Activated CD4-positive, alpha-beta T cell treated with anti-CD3 and anti-CD28 coated beads, Interleukin-2, amount 10 ng/mL, durations not matched to agents 24 days and 14 days (primary cell): ENCODE results near the gene NDUFA11. TPM values are rescaled to one million over a fixed set of nuclear protein-coding genes. Genes with fewer than 3 reads are reported as not detected.

Experiments used
- DNase-seq: peaks from one replicate; pipeline ENCODE4 v3.0.0; 2022
- H3K27ac Mint-ChIP-seq: one replicate; pipeline ENCODE4 v1.8.0; 2022; ENCODE audit warnings: mild to moderate bottlenecking, mixed read lengths
- H3K27me3 Mint-ChIP-seq: one replicate; pipeline ENCODE4 v1.8.0; 2022; ENCODE audit warnings: mixed read lengths
- H3K36me3 Mint-ChIP-seq: one replicate; pipeline ENCODE4 v1.8.0; 2022; ENCODE audit warnings: low read depth, mild to moderate bottlenecking, mixed read lengths
- H3K4me1 Mint-ChIP-seq: one replicate; pipeline ENCODE4 v1.8.0; 2021; ENCODE audit warnings: mixed read lengths
- H3K4me3 Mint-ChIP-seq: one replicate; pipeline ENCODE4 v1.8.0; 2022; ENCODE audit warnings: mild to moderate bottlenecking, moderate library complexity, mixed read lengths
- H3K9me3 Mint-ChIP-seq: one replicate; pipeline ENCODE4 v1.8.0; 2021; ENCODE audit warnings: mixed read lengths
- intact Hi-C: fragments of 100-400 bp; cut with micrococcal nuclease; formaldehyde crosslinking; loops from one replicate; pipeline ENCODE4 v1.15.1; 2023
- total RNA-seq: library from RNA; stranded (reverse); gene quantifications from 2 replicates; pipeline ENCODE4 v1.2.3, GENCODE V29; 2022

Gene NDUFA11
- total RNA-seq, 1 donor from 2014 or later = 251 TPM

DNA sequence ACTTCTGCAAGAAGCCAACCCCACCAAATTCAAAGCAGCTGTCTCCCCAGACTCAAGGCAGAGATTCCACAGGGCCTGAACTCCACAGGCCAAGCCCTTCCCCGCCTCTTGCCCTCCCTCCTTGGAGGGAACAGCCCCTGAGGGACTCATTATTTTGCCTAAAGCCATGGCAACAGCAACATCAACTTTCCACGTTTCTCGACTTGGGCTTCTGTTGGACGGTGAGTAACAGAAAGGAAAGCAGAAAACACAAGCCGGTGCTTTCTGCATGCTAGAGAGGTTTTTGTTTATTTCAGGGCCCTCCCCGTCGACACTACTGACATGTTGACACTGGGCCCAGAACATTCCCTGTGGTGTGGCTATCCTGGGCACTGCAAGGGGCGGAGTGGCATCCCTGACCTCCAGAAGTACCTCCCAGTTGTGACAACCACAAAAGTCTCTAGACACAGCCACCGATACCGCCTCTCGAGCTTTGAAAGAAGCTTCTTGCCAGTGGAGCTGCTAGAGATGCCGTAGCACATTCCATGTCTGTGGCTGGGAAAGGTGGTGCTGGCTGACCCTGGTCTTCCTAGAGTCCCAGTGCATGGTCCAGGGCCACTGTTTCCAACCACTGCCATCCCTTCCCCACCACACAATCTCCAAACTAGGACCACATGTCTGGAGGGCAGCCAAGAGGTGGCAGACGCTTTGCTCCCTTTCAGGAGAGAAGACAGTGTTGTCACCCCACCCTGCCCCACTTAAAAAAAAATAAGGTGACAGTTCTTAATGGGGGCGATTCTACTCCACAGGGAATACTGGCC is 23.3 kb upstream of the NDUFA11 start:
- peaks cover 52% of the 10 kb centered on the region for H3K36me3 Mint-ChIP-seq
- no peak overlapping the region for H3K27ac Mint-ChIP-seq
- no peaks in the 10 kb centered on the region for H3K27me3 Mint-ChIP-seq
- peaks cover 1% of the 10 kb centered on the region for H3K4me1 Mint-ChIP-seq
- H3K4me3 Mint-ChIP-seq = no peak overlapping the region
- H3K9me3 Mint-ChIP-seq = no peaks in the 10 kb centered on the region
- DNase-seq = no peak
- intact Hi-C loops = no loop called here

DNA sequence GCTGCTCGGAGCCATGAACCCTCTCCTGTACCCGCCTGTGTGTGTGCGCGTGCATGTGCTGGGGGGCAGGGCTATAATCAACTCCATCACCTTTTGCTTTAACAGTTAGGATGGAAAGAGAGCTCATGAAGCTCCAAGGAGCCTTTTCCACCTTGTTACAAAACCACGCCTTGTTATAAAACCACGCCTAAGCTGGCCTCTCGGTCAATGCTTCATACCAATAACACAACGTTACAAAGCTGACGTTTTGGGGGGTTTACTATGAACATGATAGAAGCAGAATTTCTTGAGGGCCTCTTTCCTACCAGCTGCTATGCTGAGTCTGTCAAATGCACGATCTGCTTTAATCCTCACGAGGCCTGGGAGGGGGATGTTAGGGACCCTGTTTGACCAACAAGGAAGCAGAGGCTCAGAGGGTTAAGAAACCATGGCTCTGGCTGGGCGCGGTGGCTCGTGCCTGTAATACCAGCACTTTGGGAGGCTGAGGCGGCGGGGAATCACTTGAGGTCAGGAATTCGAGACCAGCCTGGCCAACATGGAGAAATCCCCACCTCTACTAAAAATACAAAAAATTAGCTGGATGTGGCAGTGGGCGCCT is 22.3 kb upstream of the NDUFA11 start:
- DNase-seq = no peak
- Mint-ChIP-seq H3K4me3 (no peak overlapping the region), H3K36me3 (peaks cover 50% of the 10 kb centered on the region), H3K4me1 (peaks cover 3% of the 10 kb centered on the region), H3K27me3 (no peaks in the 10 kb centered on the region), H3K27ac (no peak overlapping the region), H3K9me3 (no peaks in the 10 kb centered on the region)
- intact Hi-C loops = no loop called here

DNA sequence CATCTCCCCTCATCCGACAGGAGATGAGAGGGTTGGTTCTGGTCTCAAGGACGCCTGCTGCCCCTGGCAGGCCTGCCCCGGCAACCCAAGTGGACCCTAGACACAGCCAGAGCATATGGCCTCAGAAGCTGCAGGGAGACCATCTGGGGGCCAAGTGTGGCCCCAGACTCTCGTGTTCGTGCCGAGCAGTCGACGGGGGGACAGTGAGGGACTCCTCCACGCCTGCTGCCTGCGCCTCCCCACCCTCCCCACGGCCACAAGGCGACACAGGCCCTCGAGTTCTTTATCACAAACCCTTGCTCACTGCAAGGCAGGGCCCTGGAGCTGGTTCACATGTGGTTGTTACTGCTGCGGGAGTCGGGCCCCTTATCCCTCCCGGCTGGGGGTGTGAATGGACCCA is 19.8 kb upstream of the NDUFA11 start:
- intact Hi-C loops = no loop called here
- peak overlapping the region; percentile 41 for H3K27ac Mint-ChIP-seq
- H3K4me1 Mint-ChIP-seq = peaks cover 3% of the 10 kb centered on the region
- no peak overlapping the region for H3K4me3 Mint-ChIP-seq
- no peak for DNase-seq
- H3K27me3 Mint-ChIP-seq = no peaks in the 10 kb centered on the region
- no peaks in the 10 kb centered on the region for H3K9me3 Mint-ChIP-seq
- peaks cover 50% of the 10 kb centered on the region for H3K36me3 Mint-ChIP-seq

DNA sequence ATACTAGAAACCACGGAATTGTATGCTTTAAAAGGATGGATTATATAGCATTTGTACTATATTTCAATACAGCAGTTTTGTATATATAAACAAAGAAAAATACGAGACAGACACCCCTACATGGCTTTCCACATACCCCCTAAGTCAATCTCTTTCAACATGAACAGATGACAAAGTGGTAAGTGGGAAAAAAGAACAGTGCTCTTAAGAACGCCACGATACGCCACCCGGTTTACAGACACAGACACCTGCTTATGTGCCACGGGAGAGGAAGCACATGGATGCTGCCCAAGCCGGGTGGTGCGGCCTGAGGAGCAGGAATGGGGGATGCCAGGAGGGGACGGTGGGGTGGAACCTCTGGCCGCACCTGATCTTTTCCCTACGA is 18.6 kb upstream of the NDUFA11 start:
- Mint-ChIP-seq H3K9me3 (no peaks in the 10 kb centered on the region), H3K36me3 (peaks cover 45% of the 10 kb centered on the region), H3K4me1 (peaks cover 3% of the 10 kb centered on the region), H3K27ac (no peak overlapping the region), H3K27me3 (no peaks in the 10 kb centered on the region), H3K4me3 (no peak overlapping the region)
- intact Hi-C loops = no loop called here
- DNase-seq = no peak

DNA sequence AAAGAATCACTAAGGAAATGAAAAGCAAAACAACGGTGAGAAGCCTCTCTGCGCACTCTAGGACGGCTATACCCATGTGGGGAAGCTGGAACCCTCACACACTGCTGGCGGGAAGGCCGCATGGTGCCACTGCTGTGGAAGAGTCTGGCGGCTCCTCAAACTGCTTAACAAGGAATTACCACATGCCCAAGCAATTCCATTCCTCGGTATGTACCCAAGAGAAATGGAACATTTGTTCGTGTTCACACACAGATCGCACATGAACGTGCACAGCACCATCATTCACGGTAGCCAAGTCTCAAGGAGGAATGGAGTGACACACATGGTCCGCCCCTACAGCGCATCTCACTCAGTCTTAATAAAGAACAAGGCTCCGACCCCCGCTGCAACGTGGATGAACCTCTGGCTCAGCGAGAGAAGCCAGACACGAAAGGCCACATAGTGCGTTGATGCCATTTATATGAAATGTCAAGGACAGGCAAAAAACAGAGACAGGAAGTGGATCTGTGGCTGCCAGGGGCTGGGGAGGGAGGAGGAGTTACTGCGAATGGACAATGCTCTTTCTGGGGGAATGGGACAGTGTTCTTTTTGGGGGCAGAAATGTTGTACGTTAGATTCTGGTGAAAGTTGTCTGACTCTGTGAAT is 18.0 kb upstream of the NDUFA11 start:
- DNase-seq = no peak
- Mint-ChIP-seq H3K4me3 (no peak overlapping the region), H3K36me3 (peaks cover 49% of the 10 kb centered on the region), H3K27ac (no peak overlapping the region), H3K27me3 (no peaks in the 10 kb centered on the region), H3K4me1 (peaks cover 3% of the 10 kb centered on the region), H3K9me3 (no peaks in the 10 kb centered on the region)
- intact Hi-C loops = no loop called here

DNA sequence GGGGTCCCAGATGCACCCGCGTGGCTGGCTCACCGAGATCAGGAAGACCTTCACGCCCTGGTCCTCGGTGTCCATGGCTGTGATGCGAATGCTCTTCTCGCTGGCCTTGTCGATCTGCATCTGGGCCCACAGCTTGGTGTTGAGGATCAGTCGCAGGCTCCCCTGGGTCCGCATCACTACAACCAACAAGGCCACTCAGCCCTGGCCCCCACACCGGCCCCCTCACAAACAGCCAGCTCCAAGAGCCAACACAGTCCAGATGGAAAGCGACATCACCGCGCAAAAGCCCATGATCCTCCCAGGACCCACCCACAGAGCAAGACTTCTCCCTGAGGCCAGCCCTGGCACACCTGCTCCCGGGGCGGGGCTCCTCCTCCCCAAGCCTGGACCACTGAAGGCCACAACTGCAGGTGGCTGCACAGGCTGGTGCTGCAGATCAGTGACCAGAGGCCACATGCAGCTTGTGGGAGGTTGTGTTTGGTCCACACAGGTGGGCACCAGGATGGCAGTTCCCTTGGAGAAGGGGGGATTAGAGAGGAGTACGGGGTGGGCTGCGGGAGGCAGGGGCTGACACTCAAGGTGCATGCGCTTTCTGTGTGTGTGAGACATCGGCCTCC is 15.0 kb upstream of the NDUFA11 start:
- H3K9me3 Mint-ChIP-seq = no peaks in the 10 kb centered on the region
- H3K36me3 Mint-ChIP-seq = peaks cover 38% of the 10 kb centered on the region
- H3K27me3 Mint-ChIP-seq = no peaks in the 10 kb centered on the region
- peaks cover 3% of the 10 kb centered on the region for H3K4me1 Mint-ChIP-seq
- DNase-seq = no peak
- H3K4me3 Mint-ChIP-seq = no peak overlapping the region
- intact Hi-C loops = no loop called here
- H3K27ac Mint-ChIP-seq = no peak overlapping the region

DNA sequence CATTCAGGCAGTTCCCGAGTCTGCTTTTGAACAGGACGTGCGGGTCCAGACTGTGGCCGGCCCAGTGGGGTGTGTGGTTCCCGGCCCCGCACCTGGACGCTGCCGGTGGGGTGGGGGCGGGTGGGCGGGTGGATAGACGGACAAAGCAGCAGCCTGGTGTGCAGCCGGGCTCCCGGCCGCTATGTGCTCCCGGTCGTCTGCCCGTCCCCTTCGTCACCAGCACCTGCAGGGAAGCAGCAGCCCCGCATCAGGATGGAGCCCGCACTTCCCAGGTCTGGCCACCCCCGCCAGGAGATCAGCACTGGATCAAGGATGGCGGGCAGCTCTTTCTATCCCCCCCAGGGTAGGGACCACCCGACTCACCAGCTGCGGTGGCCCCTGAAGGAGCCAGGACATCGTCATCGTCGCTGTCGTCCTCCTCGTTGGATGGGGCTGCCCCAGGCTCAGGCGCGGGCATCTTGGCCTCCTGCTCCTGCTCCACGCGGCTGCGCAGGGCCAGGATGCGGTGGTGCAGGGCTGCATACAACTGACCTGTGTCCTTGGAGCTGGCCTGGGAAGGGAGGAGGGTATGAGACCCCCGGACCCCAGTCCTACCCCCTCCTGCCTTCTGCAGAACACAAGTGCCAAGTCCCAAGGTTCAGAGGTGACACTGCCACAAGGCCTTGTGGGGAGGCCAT is 14.0 kb upstream of the NDUFA11 start:
- H3K27me3 Mint-ChIP-seq = no peaks in the 10 kb centered on the region
- intact Hi-C loops = no loop called here
- H3K4me1 Mint-ChIP-seq = peaks cover 3% of the 10 kb centered on the region
- H3K4me3 Mint-ChIP-seq = no peak overlapping the region
- H3K36me3 Mint-ChIP-seq = peaks cover 31% of the 10 kb centered on the region
- H3K9me3 Mint-ChIP-seq = no peaks in the 10 kb centered on the region
- no peak for DNase-seq
- no peak overlapping the region for H3K27ac Mint-ChIP-seq

DNA sequence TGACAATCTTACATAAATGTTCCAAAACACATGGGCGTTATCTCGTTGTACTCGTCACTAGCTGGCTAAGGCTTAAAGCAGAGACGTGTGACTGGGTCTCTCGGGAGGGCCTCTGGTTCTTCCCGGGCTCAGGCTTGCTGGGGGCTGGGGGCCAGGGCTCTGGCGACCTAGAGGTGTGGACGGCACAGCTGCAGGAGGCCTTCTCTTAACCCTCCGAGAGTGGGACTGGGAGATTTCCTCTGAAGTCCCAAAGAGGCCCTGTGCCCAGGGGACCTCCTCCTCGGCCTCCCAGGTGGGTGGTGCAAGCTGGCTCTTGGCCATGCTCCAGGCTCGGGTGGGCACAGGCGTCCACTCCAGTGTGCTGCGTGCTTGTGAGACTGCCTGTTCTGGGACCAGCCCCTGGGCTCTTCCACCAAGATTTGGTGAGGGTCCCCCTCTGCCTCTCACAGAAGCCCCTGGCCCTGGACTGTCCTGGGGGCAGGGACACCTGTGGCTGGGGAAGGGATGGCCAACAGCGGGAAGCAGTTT is 12.7 kb upstream of the NDUFA11 start:
- Mint-ChIP-seq H3K4me3 (no peak overlapping the region), H3K4me1 (no peaks in the 10 kb centered on the region), H3K27ac (no peak overlapping the region), H3K27me3 (no peaks in the 10 kb centered on the region), H3K36me3 (peaks cover 25% of the 10 kb centered on the region), H3K9me3 (no peaks in the 10 kb centered on the region)
- intact Hi-C loops = no loop called here
- DNase-seq = no peak

DNA sequence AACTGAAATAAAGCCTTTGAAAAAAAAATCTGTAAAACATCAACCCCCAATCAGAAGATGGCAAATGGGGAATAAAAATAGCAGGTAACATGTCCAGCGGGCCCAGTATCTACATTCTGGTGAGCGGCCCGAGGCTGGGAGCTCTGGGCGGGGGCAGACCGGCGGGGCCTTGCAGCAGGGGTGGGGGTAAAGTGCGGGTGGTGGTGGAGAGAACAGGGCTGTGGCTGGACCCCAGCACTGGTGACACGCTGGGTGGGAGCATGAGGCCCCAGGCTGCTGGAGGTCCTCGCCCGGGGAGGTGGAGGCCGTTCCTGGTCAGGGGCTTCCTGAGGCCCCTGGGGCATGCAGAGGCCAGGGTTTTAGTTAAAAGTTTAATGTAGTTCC is 12.2 kb upstream of the NDUFA11 start:
- Mint-ChIP-seq H3K4me3 (no peak overlapping the region), H3K27me3 (no peaks in the 10 kb centered on the region), H3K4me1 (no peaks in the 10 kb centered on the region), H3K36me3 (peaks cover 25% of the 10 kb centered on the region), H3K27ac (no peak overlapping the region), H3K9me3 (no peaks in the 10 kb centered on the region)
- no peak for DNase-seq
- intact Hi-C loops = no loop called here

DNA sequence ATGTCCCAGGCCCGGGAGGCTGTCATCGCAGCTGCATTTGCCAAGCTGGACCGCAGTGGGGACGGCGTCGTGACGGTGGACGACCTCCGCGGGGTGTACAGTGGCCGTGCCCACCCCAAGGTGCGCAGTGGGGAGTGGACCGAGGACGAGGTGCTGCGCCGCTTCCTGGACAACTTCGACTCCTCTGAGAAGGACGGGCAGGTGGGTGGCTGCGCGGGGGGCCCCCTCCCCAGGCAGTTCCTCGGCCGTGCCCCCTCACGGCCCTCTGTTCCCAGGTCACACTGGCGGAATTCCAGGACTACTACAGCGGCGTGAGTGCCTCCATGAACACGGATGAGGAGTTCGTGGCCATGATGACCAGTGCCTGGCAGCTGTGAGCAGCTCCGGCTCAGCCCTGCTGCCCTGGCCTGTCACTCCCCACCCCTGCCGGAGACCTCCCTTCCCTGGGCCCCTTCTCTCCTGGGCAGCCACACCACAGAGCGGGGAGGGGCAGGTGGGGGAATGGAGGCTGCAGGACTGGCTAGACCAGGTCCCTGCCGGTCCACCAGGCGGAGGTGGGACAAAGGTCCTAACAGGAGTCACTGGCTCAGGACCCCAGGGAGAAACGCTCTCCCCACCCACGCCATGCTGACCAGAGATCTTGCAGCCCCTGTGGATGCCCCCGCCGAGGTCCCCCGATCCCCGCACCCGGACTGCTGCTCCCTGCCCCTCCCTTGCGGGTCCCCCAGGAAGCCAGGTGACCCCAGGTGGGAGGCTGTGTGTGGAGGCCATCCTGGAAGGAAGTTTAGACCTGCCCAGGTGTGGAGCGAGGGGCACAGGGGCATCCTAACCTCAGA is 11.6 kb upstream of the NDUFA11 start:
- no peak for DNase-seq
- Mint-ChIP-seq H3K36me3 (peaks cover 26% of the 10 kb centered on the region), H3K9me3 (no peaks in the 10 kb centered on the region), H3K4me3 (no peak overlapping the region), H3K27ac (no peak overlapping the region), H3K27me3 (no peaks in the 10 kb centered on the region), H3K4me1 (no peaks in the 10 kb centered on the region)
- intact Hi-C loops = no loop called here

DNA sequence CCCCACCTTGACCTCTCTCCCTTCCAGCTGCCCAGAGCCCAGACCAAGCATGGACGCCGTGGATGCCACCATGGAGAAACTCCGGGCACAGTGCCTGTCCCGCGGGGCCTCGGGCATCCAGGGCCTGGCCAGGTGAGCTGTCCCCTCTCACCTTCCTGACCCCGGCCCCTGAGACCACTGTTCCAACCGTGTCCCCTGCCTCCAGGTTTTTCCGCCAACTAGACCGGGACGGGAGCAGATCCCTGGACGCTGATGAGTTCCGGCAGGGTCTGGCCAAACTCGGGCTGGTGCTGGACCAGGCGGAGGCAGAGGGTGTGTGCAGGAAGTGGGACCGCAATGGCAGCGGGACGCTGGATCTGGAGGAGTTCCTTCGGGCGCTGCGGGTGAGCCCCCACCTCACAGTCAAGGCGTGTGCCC is 10.8 kb upstream of the NDUFA11 start:
- Mint-ChIP-seq H3K36me3 (peaks cover 22% of the 10 kb centered on the region), H3K27ac (no peak overlapping the region), H3K4me1 (no peaks in the 10 kb centered on the region), H3K4me3 (no peak overlapping the region), H3K27me3 (no peaks in the 10 kb centered on the region), H3K9me3 (no peaks in the 10 kb centered on the region)
- intact Hi-C loops = no loop called here
- no peak for DNase-seq

DNA sequence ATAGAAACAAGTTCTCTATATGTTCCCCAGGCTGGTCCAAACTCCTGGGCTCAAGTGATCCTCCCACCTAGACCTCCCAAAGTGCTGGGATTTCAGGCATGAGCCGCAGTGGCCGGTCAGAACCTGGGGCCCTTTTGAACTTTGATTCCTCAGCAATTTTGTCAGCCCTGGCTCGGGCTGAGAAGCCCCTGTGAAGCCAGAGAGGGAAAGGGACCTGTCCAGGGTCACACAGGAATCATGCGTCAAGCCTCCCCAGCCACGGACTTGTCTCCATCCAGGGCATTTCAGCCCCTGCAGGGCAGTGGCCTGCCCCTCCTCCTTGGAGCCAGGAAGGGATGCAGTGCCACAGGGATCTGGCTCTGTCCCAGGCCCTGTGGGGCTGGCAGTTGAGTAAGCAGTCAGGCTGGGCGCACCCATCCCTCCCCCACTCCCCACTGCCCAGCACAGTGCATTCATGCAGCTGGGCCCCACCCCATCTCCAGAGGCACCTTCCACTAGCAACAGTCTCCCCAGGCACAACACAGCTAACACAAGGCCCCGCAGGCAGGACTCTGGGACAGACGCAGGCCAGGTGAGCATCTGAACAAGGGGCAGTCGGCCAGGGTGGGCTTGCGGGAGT is 10.3 kb upstream of the NDUFA11 start, which contains the start of gene CAPS:
Gene CAPS (plus strand): TSS at position 516 of the 619 bp plus-strand sequence. CDS start 153 bp downstream, outside the sequence.
- H3K36me3 Mint-ChIP-seq = peaks cover 21% of the 10 kb centered on the region
- H3K27ac Mint-ChIP-seq = no peak within 1 kb of the TSS
- H3K4me3 Mint-ChIP-seq = no peak within 1 kb of the TSS
- DNase-seq = no peak
- no peaks in the 10 kb centered on the region for H3K9me3 Mint-ChIP-seq
- H3K4me1 Mint-ChIP-seq = no peaks in the 10 kb centered on the region
- H3K27me3 Mint-ChIP-seq = no peaks in the 10 kb centered on the region
- intact Hi-C loops = no loop called here
